Stimulated activated CD4-positive, alpha-beta T cell treated with anti-CD3 and anti-CD28 coated beads, Interleukin-12 subunit alpha, Interleukin-12 subunit beta, amount 100 ng/mL, for 48 hours (primary cell): ENCODE results near the gene MAGI2.

Experiments
- DNase-seq, 3 donors: peaks; one replicate each; pipeline ENCODE4 v3.0.0-alpha.2; 2020; ENCODE audit warnings: low read depth in 2 of 3, low spot score in 1 of 3

The MAGI2 gene

DNA sequence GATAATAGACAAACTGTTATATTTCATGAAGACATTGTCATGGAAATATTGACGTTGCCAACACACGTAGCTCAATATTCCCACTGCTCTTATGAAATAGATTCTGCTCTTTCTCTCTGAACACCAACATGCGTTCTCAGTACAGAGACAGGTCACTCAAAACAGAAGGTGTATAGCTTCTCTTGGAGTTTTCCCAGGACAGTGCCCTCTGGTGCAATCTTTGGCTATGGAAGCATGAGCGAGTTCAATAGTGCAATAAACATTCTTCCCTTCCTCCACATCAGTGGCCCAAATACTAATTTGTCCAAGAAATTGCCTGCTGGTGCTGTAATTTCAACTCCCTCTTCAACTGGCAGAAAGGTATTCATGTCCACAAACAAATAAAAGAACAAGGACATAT lies 145.3 kb downstream of the MAGI2 start:
- no peak for DNase-seq

DNA sequence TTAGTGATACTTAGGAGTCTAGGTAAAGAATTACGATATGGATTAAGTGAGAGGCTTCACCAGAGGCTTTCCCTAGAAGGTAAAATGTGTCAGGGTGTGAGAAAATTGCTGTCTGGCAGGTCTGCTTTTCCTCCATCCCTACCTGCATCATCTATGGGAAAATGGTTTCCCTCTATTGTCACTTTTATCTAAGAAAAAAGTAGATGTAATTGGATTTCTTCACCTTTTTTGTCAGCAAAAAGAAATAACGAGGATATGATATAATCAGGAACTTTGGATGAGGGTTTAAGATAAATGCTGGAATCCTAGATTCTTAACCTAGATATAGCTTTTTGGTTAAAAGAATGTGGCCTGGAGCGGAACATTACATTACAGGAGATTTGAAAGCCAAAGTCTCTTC lies 146.1 kb downstream of the MAGI2 start:
- DNase-seq, result no peak

DNA sequence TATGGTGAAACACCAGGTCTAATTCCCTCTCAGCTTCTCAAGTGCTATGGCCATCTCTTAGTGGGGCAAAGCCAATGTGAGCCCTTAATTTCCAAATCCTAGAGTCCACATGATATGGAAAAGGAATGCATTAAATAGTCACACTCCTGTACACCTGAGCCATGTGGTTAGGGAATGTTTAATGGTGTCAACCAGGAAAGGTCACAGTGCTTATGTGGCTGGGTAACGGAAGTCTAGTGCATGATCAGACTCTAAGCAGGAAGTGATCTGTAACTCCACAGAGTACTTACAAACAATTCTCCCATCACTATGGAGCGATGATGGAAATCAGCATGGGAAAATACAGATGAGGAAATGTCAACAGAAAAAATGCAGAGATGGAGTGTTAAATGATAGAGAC lies 148.8 kb downstream of the MAGI2 start:
- no peak for DNase-seq

DNA sequence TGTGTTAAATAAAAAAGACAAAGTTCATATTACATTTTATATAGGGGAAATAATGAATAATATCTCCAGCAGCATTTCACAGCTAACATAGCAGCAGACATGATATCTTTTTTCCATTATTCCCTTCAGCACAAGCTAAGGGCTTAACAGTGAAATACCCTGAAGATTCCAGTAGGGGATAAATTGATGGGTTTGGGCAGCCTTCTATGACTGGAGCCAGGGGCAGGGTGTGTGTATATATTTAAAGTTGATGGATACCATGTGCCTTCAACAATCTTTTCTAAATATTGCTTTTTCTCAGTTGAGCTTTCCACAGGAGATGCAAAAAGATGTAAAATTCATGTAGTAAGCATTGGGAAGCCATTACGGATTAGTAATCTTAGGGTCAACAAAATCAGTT lies 151.2 kb downstream of the MAGI2 start:
- no peak for DNase-seq

DNA sequence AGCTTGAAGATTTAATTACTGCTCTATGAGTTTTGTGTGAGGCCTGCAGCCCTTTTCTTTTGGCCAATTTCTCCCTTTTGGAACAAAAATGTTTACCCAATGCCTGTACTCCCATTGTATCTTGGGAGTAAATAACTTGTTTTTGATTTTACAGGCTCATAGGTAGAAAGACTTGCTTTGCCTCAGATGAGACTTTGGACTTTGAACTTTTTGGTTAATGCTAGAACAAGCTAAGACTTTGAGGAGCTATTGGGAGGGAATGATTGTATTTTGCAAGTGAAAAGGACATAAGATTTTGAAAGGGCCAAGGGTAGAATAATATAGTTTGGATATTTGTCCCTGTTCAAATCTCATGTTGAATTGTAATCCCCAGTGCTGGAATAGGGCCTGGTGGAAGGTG lies 152.0 kb downstream of the MAGI2 start:
- DNase-seq, result no peak

DNA sequence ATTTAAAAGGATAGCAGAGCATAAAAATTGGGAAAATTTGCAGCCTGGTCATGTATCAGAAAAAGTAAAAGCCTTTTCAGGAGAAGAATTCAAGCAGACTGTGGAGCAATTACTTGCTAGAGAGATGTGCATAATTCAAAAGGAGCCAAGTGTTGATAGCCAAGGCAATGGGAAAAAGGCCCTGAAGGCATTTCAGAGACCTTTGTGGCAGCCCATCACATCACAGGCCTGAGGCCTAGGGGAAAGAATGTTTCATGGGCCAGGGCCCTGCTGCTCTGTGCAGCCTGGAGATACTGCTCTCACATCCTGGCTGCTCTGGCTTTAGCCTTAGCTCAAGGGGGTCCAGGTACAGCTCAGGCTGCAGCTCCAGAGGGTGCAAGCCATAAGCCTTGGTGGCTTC lies 152.9 kb downstream of the MAGI2 start:
- no peak for DNase-seq

DNA sequence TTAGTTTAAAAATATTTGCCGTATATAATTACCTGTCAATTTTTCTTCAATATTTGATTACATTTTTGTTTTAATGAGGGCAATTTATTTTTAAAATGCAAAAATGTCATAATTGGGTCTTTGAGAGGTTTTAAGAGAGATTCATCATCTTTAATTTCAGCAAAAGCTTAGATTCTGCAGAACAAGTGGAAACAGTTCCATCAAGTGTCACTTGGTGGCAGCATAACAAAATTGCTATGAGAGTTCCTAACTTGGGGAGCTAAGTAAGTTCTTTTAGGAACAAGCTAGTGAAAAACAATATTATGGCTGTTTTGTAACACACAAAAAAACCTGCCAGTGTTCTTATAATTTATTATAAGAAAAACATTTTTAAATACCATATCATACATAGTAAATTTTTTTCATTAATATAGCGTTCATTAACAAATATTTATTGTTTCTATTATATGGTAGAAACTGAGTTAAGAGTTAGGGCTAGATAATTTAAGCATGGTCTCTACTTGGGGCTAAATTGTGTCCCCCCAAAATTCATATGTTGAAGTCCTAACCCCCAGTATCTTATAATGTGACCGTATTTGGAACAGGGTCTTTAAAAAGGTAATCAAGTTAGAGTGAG lies 155.2 kb downstream of the MAGI2 start:
- DNase-seq, result no peak

DNA sequence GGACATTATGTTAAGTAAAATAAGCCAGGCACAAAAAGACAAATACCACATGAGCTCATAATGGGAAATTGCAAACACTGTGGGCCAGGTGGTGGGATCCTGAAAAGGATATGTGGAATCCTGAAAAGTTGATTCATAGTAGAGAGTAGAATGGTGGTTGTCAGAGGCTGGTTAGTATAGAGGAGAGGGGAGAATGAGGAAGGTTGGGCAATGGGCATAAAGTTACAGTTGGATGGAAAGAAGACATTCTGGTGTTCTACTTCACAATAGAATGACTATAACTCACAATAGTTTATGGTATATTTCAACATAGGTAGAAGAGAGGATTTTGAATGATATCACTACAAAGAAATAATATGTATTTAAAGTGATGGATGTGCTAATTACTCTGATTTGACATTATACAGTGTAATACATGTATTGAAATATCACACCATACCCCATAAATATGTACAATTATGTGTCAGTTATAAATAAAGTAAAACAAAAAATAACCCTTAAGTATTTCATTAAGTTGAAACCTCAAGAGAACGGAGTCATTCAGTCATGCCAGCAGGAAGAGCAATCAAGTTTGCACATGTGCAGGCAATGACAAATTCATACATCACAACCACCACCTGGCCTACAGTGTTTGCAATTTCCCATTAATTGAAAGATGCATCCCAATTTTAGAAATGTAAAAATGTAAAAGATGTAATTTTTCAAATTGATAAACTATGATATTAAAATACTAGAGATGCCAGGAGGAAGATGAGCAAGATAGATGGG lies 156.7 kb downstream of the MAGI2 start:
- DNase-seq, result no peak

DNA sequence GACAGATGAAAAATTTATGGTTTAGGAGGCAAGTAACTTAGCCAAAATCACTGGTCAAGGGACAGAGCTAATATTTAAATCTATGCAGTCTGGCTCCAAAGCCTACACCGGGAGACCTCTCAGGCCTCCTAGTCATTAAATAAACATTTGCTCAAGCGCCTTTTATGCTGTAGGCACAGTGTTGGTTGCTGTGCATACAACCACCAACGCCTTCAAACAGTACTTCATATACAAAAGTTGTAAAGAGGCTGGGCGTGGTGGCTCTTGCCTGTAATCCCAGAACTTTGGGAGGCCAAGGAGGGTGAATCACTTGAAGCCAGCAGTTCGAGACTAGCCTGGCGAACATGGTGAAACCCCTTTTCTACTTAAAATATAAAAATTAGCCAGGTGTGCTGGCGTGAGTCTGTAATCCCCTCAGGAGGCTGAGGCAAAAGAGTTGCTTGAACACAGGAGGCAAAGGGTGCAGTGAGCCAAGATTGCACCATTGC lies 159.8 kb downstream of the MAGI2 start:
- DNase-seq, result no peak

DNA sequence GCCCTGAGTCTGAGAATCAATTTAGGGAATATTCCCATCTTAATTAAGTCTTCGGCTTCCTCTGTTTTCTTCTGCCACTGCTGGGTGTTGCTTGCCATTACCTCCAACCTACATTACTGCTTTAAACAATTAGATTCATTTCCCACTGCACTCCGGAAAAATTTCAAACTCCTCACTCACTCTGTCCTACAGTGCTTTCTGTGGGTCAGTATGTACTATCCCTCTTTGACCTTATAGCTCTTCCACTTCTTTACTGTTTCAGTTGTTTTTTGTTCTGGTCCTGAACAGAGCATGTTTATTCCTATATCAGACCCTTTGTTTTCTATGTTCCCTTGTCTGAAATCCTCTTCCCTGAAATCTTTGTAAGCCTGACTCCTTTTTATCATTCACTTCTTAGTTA lies 160.6 kb downstream of the MAGI2 start:
- DNase-seq, result no peak

DNA sequence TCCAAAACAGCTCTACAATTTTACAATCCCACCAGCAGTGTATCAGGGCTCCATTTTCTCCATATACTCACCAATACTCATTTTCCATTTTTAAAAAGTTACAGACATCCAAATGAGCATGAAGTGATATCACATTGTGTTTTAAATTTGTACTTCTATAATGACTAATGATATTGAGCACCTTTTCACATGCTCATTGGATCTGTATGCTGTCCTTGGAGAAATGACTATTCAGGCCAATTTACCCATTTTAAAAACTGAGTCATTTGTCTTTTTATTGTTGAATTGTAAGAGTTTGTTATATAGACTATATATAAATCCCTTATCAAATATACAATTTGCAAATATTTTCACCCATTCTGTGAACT lies 162.0 kb downstream of the MAGI2 start:
- DNase-seq, result no peak

DNA sequence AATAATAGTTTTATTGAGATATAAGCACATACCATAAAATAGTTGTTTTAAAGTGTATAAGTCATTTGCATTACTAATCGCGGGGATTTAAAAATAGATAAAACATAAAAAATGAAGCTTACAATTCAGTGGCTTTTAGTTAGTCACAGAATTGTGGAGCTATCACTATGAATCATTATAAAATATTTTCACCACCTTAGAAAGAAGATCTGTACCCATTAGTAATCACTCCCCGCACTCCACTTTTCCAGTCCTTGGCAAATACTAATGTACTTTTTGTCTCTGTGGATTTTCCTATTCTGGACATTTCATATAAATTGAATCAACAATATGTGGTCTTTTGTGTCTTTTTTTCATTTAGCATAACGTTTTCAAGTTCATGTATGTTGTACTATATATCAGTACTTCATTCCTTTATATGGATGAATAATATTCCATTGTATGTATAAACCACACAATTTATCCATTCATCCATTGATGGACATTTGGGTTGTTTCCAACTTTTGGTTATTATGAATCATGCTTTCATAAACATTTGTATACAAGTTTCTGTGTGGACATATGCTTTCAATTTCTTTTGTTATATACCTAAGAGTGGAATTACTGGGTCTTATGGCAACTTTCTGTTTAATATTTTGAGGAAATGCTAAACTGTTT lies 162.5 kb downstream of the MAGI2 start:
- no peak for DNase-seq

DNA sequence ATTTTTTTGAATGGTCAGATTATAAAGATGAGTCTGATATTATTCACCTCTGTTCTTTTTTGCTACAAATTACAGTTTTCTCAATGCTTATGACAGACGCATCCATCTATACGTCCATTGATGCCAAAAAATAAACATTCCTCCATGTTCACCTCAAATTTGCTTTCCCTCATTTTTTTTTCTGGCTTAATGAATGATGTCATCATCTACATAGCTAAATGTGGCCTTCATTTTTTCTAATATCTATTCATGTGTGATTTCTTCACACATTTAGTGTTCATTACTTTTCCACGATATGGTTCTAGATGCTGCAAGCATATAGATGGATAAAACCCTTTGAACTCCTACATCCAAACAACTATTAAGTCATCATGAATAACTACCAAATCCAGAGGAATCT lies 163.1 kb downstream of the MAGI2 start:
- no peak for DNase-seq

DNA sequence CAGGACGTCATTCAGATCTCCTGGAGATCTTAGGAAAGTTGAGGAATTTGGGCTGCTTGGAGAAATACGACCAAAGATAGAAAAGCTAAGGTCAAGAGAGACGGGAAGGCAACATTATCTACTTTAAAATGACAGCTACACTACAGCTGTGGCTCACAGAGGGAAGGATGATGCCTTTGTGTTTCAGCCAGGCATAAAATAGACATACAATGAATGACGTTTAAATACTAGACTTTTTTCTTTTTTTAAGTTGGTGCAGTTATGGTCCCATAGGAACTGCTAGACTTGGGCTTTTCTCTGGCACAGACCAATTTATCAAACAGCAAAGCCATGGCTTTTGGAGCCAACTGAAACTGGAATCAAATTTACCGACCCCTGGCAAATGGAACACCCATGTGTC lies 164.8 kb downstream of the MAGI2 start:
- DNase-seq, result no peak

DNA sequence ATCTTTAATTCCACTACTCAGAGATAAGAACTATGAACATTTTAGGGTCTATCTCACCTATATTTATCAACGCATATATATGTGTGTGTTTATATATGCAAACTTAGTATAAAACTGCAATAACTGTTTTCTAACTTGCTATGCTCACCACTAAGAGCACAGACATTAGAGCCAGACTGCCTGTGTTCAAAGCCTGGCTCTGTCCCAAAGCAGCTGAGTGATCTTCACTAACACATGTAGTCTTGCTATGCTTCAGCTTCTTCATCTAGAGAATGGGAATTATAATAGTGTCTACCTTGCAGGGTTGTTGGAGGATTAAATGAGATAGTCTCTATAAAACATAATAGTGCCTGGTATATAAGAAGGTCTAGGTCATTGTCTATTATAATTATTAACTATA lies 165.5 kb downstream of the MAGI2 start:
- no peak for DNase-seq

DNA sequence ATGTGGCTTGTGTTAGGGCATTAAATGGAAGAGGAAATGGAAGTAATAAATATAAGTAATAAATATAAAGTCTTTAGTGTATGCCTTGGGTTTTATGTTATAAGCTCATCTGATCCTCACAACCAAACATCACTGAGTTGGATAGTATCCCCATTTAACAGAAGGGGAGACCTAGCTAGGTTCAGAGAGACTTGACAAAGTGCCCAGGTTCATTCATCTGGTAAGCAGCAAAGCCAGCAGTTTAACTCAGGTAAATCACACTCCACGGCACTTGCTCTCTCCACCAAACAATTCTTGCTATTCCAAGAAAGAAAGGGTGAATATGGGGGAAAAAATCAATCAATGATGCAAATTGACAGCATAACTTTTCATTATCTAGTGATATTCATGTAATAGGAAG lies 167.3 kb downstream of the MAGI2 start:
- DNase-seq, result no peak

DNA sequence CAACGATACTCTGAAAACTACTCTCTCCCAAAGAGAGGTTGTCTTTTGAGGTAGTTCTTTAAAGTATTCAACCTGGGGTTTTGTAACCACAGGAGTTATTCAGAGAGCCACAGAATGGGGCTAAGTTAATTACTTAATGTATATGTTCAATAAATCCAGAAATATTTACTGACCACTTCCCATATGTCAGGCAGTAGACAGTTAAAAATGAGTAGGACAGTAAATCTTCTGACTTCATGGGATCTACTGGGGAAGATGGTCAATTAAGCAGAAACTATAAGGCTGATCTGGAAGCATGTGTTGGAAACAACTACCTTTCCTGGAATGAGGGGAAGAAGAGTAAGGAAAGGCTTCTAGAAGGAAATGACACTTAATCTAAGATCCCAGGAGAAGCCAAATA lies 167.7 kb downstream of the MAGI2 start:
- DNase-seq, result no peak

DNA sequence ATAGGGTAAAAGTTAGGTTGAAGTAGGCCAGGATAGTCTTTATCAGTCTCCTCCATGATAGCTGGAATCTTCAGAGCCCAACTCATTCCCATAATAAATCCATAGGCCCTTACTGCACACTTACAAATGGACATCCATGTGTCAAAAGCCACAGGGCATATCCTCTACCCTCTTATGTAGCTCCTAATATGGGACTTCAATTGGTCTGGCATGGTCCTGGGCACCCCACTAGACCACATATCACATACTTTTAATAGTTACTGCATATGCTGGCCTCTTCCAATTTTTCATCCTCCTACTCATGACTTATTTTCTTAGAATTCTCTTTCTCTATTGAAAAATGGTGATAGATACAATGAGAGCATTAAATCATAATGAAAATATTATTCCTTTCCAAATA lies 169.3 kb downstream of the MAGI2 start:
- DNase-seq, result no peak

DNA sequence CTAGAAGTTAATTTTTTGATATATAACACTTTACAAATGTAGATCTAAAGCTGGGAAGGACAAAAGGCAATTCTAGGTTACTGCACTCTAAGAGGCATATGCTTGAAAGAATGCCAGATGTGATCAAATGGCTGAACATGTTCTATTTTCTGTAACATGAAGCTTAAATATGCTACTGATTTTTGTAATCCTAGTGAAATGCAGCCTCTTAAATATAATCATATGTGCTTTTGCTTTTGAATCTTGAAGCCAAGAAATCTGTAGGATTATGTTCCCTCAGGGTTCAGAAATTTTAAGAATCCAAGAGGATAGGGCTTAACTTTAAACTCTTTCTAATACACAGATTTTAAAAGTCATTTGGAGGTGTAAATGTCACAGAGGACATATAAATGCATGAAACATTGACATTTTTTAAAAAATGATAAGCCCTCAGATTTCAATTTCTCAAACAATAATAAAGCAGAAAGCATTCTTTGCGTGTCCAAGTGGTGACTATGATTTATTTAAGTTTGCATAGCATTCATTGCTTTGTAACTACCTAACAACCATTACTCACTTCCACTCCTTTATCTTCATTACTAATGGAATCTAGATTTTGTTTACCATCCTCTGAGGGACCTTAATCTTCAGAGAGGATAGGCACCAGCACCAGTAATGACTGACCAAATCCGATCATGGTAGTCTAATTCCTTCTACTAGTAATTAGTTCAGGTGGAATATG lies 170.4 kb downstream of the MAGI2 start:
- DNase-seq, result no peak

DNA sequence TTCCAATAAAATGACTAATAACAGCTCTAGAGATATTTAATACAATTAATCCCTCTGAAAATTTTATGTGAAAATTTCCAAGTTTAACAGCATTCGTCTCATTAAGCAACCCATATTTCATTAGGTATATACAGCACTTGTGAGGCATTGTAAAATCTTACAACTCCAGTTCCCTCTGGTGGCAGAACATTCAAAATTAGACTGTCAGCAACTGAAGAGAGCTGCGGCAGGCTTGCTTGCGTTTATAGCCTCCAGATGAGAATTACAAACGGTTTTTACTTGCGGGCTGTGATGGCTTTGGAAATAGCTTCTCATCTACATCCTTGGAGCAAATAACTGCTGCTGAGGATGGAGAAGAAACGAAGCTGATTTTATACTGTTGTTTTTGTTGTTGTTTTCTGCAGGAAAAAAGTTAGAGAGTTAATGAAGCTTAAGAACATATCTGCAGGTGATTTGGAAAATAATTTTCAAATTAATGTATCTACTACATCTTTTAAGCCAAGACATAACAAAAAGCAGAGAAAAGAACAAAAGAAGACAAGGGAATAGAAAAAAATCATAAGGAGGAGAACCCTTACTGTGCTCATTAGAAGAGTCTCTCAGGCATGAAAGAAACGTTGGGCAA lies 171.3 kb downstream of the MAGI2 start:
- no peak for DNase-seq

DNA sequence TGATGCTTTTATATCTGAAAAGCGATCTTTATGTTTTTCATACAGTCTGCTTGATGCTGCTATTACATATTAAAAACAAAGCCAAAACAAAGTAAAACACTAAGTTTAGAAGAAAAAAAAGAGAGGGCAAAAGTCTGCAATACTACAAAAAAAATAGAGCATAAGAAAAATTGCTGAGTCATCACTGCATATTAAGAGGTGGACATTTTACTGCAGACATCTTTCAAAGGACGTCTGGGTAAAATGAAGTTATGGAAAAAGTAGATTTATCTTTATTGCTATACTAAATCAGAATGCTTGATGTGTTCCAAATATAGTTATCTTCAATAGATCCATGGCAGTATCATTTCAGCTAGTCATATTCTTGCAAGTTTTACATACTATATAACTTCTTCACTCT lies 172.0 kb downstream of the MAGI2 start:
- no peak for DNase-seq
